Measurements from ENCODE around the gene C20orf204.

The C20orf204 gene

DNA sequence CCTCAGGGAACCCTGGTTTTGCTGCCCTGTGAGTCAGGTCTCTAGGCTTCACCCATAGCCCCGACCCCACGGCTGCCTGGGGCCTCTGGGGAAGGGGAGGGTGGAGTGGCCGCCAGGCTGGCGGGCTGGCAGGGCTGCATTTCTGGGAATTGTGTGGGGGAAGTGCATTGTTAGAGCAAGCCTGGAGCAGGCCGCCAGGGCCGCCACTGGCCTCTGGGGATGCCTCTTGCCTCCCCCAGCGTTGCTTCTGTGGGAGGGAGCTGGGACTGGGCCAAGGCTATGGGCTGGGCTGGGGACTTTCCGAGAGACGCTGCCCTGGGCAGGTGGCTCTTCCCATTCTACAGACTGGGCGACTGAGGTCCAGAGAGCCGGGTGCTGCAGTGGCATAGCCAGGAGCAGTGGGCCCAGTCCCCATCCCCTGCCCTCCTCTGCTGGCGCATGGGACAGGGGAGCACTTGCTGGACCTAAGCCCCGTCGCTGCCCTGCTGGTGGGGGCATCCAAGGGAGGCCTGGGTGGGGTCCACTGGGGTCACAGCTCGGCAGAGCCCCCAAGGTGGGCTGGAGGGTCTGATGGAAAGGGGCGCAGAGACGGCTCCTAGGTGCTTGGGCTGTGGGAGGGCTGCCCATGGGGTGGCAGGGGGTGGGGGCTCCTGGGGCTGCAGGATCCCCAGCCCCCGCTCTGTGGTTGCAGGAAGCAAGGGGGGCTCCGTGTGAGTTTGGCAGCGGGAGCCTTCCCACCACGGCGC is 20.1 kb downstream of the C20orf204 start:
- DNase-seq: no peak
- intact Hi-C loops (cut with DNase I; ENCODE audit: low total_unique reads): no loop called here
- Histone ChIP-seq H3K4me1 (peaks cover 0 to 6% (median 0%) of the 10 kb centered on the region in 4 donors), H3K27ac (peak overlapping the region in 1 of 2 donors; percentile 15), H3K9me3 (no peaks in the 10 kb centered on the region), H3K36me3 (no peaks in the 10 kb centered on the region), H3K4me3 (no peak overlapping the region), H3K27me3 (peaks cover 0 to 76% of the 10 kb centered on the region in 2 donors)
- TF ChIP-seq CTCF (IDR thresholded peaks at IDR 0.05): no peak

DNA sequence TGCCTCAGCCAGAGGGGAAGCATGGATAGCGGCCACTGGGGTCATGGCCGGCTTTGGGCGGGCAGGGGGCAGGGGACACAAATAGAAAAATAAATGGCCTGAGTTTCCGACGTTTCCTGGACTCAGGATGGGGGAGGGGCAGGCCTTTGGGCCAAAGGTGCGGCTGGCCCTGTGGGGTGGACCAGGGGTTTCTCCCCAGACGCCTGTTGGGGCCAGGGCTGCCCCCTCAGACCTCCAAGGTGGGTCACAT is 20.6 kb downstream of the C20orf204 start:
- DNase-seq: no peak
- no peaks in the 10 kb centered on the region for H3K36me3 ChIP-seq
- peaks cover 0 to 71% of the 10 kb centered on the region in 2 donors for H3K27me3 ChIP-seq
- TF ChIP-seq CTCF (IDR thresholded peaks at IDR 0.05): no peak
- H3K27ac ChIP-seq: no peak overlapping the region
- H3K4me1 ChIP-seq: peaks cover 0 to 6% (median 0%) of the 10 kb centered on the region in 4 donors
- intact Hi-C loops (cut with DNase I; ENCODE audit: low total_unique reads): no loop called here
- no peaks in the 10 kb centered on the region for H3K9me3 ChIP-seq
- no peak overlapping the region for H3K4me3 ChIP-seq

- H3K9me3 ChIP-seq: no peaks in the 10 kb centered on the region
- H3K27me3 ChIP-seq: peaks cover 0 to 66% of the 10 kb centered on the region in 2 donors
- H3K4me3 ChIP-seq: no peak overlapping the region
- TF ChIP-seq CTCF (IDR thresholded peaks at IDR 0.05): no peak
- H3K27ac ChIP-seq: no peak overlapping the region
- no peaks in the 10 kb centered on the region for H3K36me3 ChIP-seq
- H3K4me1 ChIP-seq: peaks cover 0 to 8% (median under 1%) of the 10 kb centered on the region in 4 donors
- no peak for DNase-seq
- intact Hi-C loops (cut with DNase I; ENCODE audit: low total_unique reads): no loop called here
Measured at GRCh38 chr20:64056889-64057627, 21.1 kb downstream of the C20orf204 start.

DNA sequence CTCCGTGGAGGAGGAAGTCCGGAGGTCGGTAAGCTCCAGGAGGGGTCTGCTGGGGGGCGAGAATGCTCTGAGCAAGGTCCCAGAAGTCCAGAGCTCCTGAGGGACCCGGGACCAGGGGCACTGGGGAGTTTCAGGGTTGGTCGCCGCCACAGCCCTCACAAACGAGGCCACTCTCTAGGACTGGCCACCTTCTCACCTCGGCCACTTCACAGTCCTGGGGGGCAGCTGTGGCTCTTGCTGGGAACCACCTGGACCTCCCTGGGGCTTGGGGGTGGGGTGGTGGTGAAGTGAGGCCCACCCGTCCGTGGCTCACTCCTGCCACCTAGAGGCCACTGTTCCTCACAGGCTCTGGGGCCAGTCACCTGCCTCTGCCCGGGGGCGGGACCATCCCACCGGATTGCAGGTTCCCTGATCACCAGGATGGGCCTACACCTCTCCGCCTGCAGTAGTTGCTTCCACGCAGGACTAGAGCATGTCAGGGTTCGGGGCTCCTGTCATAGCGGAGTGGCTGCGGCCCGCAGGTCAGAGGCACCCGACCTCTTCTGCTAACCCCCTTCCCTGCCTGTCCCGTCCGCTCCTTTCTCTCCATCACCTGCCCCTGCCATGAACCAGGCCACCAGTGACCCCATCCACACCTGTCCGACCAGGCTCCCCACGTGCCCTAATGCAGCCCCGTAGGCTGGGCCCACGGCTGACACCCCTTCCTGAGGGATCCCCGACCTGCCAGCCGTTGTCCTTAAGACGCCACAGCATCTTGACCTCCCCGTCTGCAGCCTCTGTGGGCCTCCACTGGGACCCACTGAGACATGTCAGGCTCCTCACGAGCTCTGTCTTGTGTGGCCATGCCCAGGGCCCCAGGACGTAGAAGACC is 21.9 kb downstream of the C20orf204 start:
- Histone ChIP-seq H3K4me1 (peaks cover 0 to 15% (median 5%) of the 10 kb centered on the region in 4 donors), H3K36me3 (no peaks in the 10 kb centered on the region), H3K27me3 (peaks cover 0 to 58% of the 10 kb centered on the region in 2 donors), H3K4me3 (no peak overlapping the region), H3K9me3 (no peaks in the 10 kb centered on the region), H3K27ac (no peak overlapping the region)
- intact Hi-C loops (cut with DNase I; ENCODE audit: low total_unique reads): no loop called here
- peak in 1 of 2 donors; percentile 57 for DNase-seq
- TF ChIP-seq CTCF (IDR thresholded peaks at IDR 0.05): peak; percentile 56 to 69

DNA sequence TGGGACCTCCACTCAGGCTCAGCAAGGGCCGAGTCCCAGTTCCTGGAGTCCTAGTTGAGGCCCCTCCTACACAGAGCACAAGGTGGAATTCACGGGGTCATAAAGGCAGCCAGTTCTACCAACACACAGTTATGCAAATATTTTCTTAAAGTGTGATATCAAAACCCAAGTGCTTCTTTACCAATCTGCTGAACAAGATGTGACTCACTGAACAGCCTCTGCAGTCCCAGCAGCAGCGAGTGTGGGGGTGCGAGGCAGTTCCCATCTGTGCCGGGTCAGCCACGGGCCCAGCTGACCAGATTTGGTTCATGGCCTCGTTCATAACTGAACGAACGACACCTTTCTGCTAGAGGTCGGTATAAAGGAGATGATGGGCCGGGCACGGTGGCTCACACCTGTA is 22.6 kb downstream of the C20orf204 start:
- H3K9me3 ChIP-seq: no peaks in the 10 kb centered on the region
- H3K27ac ChIP-seq: no peak overlapping the region
- no peak for DNase-seq
- peaks cover 0 to 15% (median 5%) of the 10 kb centered on the region in 4 donors for H3K4me1 ChIP-seq
- no peak for TF ChIP-seq CTCF (IDR thresholded peaks at IDR 0.05)
- H3K36me3 ChIP-seq: no peaks in the 10 kb centered on the region
- peaks cover 0 to 51% of the 10 kb centered on the region in 2 donors for H3K27me3 ChIP-seq
- no peak overlapping the region for H3K4me3 ChIP-seq
- intact Hi-C loops (cut with DNase I; ENCODE audit: low total_unique reads): no loop called here
